ENCODE results near the gene JAGN1. TPM values are rescaled to one million over a fixed set of nuclear protein-coding genes. Genes with fewer than 3 reads are reported as not detected.

JAGN1 gene
- total and polyA plus RNA-seq, 9 of the 15 experiments (the other 6 are each of a cell fraction or from before 2014, with no cell fraction given), result 31.6 to 77.8 (median 40.3) TPM

DNA sequence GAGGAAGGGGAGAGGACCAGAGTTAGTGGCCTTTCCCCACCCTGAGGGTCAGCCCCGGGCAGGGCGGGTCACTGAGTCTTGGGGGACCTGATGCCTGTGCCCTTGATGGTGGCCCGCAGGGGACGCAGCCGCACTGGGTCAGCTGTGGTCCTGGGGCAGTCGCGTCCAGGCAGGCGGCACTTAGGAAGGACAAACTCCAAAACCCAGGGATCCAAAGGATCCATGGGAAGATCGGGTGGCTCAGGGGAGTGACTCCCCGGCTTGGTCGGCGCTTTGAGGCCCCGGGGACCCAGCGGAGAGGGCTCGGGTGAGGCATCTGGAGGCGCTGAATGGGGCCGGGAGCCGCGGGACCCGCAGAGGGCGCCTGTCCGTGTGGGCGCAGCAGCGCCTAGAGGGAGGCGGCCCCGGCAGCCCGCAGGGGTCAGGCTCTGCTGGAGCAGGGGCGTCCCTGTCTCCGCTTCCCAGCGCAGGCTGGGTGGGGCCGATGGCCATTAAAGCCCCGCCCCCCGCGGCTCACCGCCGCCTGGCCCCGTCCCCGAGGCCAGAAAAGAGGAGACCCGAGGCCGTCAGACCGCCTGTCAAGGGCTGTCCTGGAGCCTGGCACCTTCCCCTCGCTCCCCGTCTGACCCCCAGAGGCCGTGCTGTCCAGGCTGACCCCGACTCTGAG is 27.9 kb upstream of the JAGN1 start (continued):
- TF ChIP-seq, protein P1, sequence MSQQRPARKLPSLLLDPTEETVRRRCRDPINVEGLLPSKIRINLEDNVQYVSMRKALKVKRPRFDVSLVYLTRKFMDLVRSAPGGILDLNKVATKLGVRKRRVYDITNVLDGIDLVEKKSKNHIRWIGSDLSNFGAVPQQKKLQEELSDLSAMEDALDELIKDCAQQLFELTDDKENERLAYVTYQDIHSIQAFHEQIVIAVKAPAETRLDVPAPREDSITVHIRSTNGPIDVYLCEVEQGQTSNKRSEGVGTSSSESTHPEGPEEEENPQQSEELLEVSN (IDR thresholded peaks at IDR 0.05; ENCODE audit: borderline replicate concordance in 1 of 2, extremely low read depth in 1 of 2, insufficient read depth in 1 of 2, insufficient read length in 1 of 2, low read depth in 1 of 2, low read length in 1 of 2, poor library complexity in 1 of 2, severe bottlenecking in 1 of 2), result peak; percentile 41 to 82
- TF ChIP-seq POLR2G (IDR thresholded peaks at IDR 0.05; ENCODE audit: low read depth, low read length) (peak; percentile 90), HMGN3 (IDR thresholded peaks at IDR 0.05; ENCODE audit: borderline replicate concordance, extremely low read depth, insufficient read length, low read depth, low read length) (peak; percentile 29), ADNP (tag; IDR thresholded peaks at IDR 0.05) (no peak), ZSCAN29 (IDR thresholded peaks at IDR 0.05) (peak; percentile 41; the same call in 1 of the 2 replicates), ATF7 (IDR thresholded peaks at IDR 0.05) (peak; percentile 81), PHF8 (IDR thresholded peaks at IDR 0.05; ENCODE audit: borderline replicate concordance, low read length) (peak; percentile 68; the same call in 1 of the 2 replicates), ESRRA (IDR thresholded peaks at IDR 0.05; ENCODE audit: borderline replicate concordance, low read depth) (peak; percentile 87), PURB (CRISPR knock-in tag; IDR thresholded peaks at IDR 0.05; ENCODE audit: low read depth) (no peak), TEAD4 (IDR thresholded peaks at IDR 0.05; ENCODE audit: low read length) (peak; percentile 41; the same call in 1 of the 2 replicates), TEAD4 (CRISPR knock-in tag; IDR thresholded peaks at IDR 0.05; ENCODE audit: borderline replicate concordance) (no peak), ERF (CRISPR knock-in tag; IDR thresholded peaks at IDR 0.05) (0 out of 2 replicates have a peak, but pooled peaks have one; percentile 32), FOXM1 (IDR thresholded peaks at IDR 0.05; ENCODE audit: low read depth) (no peak), FOXM1 (CRISPR knock-in tag; IDR thresholded peaks at IDR 0.05; ENCODE audit: low read depth) (0 out of 2 replicates have a peak, but pooled peaks have one; percentile 47), JUND (IDR thresholded peaks at IDR 0.05; ENCODE audit: borderline replicate concordance, low read depth, low read length) (peak; percentile 68), JUND (tag; IDR thresholded peaks at IDR 0.05; ENCODE audit: borderline replicate concordance, low read depth, low read length) (no peak; the same call in 2 of the 3 replicates), TAF7 (tag; IDR thresholded peaks at IDR 0.05) (no peak), FIP1L1 (IDR thresholded peaks at IDR 0.05; ENCODE audit: low read depth, low read length, poor library complexity, severe bottlenecking) (peak; percentile 92), HNRNPLL (IDR thresholded peaks at IDR 0.05; ENCODE audit: low read depth, low read length, poor library complexity, severe bottlenecking) (peak; percentile 44), NFE2 (IDR thresholded peaks at IDR 0.05; ENCODE audit: low read depth) (peak; percentile 31; the same call in 1 of the 2 replicates), BHLHE40 (IDR thresholded peaks at IDR 0.05; ENCODE audit: low read length) (peak; percentile 49; the same call in 1 of the 2 replicates), TCF3 (CRISPR knock-in tag; IDR thresholded peaks at IDR 0.05) (0 out of 2 replicates have a peak, but pooled peaks have one; percentile 10), ZNF232 (CRISPR knock-in tag; IDR thresholded peaks at IDR 0.05) (no peak), ZEB2 (IDR thresholded peaks at IDR 0.05) (no peak), KLF6 (CRISPR knock-in tag; IDR thresholded peaks at IDR 0.05; ENCODE audit: borderline replicate concordance) (0 out of 2 replicates have a peak, but pooled peaks have one; percentile 22), ZC3H8 (IDR thresholded peaks at IDR 0.05) (0 out of 2 replicates have a peak, but pooled peaks have one; percentile 16), SAP30 (IDR thresholded peaks at IDR 0.05; ENCODE audit: borderline replicate concordance, insufficient read depth, low read depth, low read length, poor library complexity, severe bottlenecking) (no peak)
- TF ChIP-seq, protein P2, sequence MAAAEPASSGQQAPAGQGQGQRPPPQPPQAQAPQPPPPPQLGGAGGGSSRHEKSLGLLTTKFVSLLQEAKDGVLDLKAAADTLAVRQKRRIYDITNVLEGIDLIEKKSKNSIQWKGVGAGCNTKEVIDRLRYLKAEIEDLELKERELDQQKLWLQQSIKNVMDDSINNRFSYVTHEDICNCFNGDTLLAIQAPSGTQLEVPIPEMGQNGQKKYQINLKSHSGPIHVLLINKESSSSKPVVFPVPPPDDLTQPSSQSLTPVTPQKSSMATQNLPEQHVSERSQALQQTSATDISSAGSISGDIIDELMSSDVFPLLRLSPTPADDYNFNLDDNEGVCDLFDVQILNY (CRISPR knock-in tag; IDR thresholded peaks at IDR 0.05), result 0 out of 2 replicates have a peak, but pooled peaks have one; percentile 38

Measured in K562 (cell line).